ENCODE results near the gene RTN4RL2. TPM values are rescaled to one million over a fixed set of nuclear protein-coding genes. Genes with fewer than 3 reads are reported as not detected.
A peak's percentile ranks its signal among the peaks of the same experiment; 100 is the strongest.

The RTN4RL2 gene
- total and polyA plus RNA-seq, 10 of the 15 experiments (the other 5 are each of a cell fraction or from before 2014, with no cell fraction given), result 0.14 to 1.1 (median 0.52) TPM; not detected in 4

GRCh38 chr11:57460758-57461749 lies 726 bp downstream of the RTN4RL2 start:
- H3K4me3 ChIP-seq, result peak overlapping the region; percentile 5; the same call in 1 of the 2 replicates
- SMC1A ChIA-PET (ENCODE audit: uncharacterized antibody, unreplicated experiment), result interaction anchor here (0.7 to 1.3 kb wide), 4 partner anchors 12 to 115 kb away, joined by 3 to 5 read pairs (median 4); no protein-coding TSS in a partner anchor
- peaks cover 20% of the 10 kb centered on the region for H3K4me1 ChIP-seq (ENCODE audit: control insufficient read depth, insufficient read depth, low read length)
- H3K9ac ChIP-seq (ENCODE audit: control insufficient read depth, insufficient read depth, low read length), result no peak overlapping the region
- in situ Hi-C loops (cut with MboI) (no loop called here), intact Hi-C loops (cut with micrococcal nuclease; ENCODE audit: unreplicated experiment) (no loop called here)
- no peaks in the 10 kb centered on the region for H3K36me3 ChIP-seq (ENCODE audit: control insufficient read depth in 2 of 2, insufficient read depth in 2 of 2, low read length in 1 of 2)
- no peak for ATAC-seq
- no peaks in the 10 kb centered on the region for H3K79me2 ChIP-seq (ENCODE audit: control insufficient read depth, insufficient read depth, low read length)
- no TSS peak for BruUV-seq (replicated peaks)
- no peak for DNase-seq (ENCODE audit: low read depth, low spot score)
- no peak for FAIRE-seq
- H3K27ac ChIP-seq (ENCODE audit: control insufficient read depth, insufficient read depth), result no peak overlapping the region
- peak overlapping the region; percentile 75 for H3K4me2 ChIP-seq (ENCODE audit: control insufficient read depth, insufficient read depth)
- WGBS (ENCODE audit: insufficient coverage, insufficient replicate concordance, low lambda C conversion rate, missing lambda C conversion rate), result 20% methylated on average over 27 of the region's 50 CpGs
- POLR2A ChIA-PET, result interaction anchor here (1.0 kb wide), 1 partner anchor 33 kb away, joined by 3 read pairs; no protein-coding TSS in a partner anchor
- CTCF ChIA-PET, result interaction anchor here (0.6 to 9.4 kb wide), 10 partner anchors 10 to 179 kb away, joined by 3 to 321 read pairs (median 18); partner anchors contain the start of gene SLC43A1
- TF ChIP-seq CBX5 (IDR thresholded peaks at IDR 0.05; ENCODE audit: low read depth), result no peak
- TF ChIP-seq NR2F1 (conservative IDR thresholded peaks at IDR 0.05), result no peak
- TF ChIP-seq MEF2A (IDR thresholded peaks at IDR 0.05; ENCODE audit: insufficient read depth, low read depth, low read length), result no peak
- no peak for TF ChIP-seq YY1 (IDR thresholded peaks at IDR 0.05; ENCODE audit: low read depth, low read length)
- peak; percentile 95 for TF ChIP-seq SUZ12 (IDR thresholded peaks at IDR 0.05; ENCODE audit: unreplicated experiment)
- RAD21 ChIA-PET (ENCODE audit: unreplicated experiment), result interaction anchor here (0.8 to 2.8 kb wide), 5 partner anchors 13 to 115 kb away, joined by 3 to 11 read pairs (median 7); no protein-coding TSS in a partner anchor
- peaks cover 5 to 10% of the 10 kb centered on the region in 2 experiments for H3K27me3 ChIP-seq (replicated peaks in 1 of 2; ENCODE audit: control insufficient read depth in 2 of 2, insufficient read depth in 2 of 2, low read length in 1 of 2)
- no peak overlapping the region for H2AFZ ChIP-seq (ENCODE audit: control insufficient read depth, low read depth, low read length)
- 0 out of 2 replicates have a peak, but pooled peaks cover 2% of the 10 kb centered on the region for H4K20me1 ChIP-seq (ENCODE audit: control insufficient read depth, insufficient read depth)
- H3K9me3 ChIP-seq (replicated peaks; ENCODE audit: control insufficient read depth, insufficient read depth, low read length), result no peaks in the 10 kb centered on the region

All from GM12878 (cell line).